ENCODE results near the gene CARHSP1.

DNA sequence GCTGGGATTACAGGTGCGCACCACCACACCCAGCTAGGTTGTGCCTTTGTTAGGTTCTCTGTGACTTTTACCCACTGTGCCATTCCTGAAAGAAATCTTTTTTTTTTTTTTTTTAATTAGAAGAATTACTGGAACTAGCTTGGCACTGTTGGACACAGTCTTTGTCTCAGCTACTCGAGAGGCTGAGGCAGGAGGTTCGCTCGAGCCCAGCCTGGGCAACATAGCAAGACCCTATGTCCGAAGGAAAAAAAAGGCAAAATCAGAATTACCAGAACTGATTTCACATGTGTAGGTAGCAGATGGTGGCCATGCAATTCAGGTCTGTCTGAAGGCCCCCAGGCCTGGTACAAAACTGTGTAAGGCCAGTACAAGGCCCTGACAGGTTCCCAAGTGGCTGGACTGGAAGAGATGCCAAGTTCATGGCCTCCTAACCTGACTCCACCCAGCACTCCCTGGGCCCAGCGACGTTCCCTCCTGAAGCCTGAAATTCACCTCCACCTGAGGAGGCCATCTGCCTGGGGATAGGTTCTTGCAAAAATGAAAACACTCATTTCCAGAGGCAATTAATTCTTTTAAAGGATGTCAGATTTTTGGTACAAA, 23.0 kb downstream of the CARHSP1 start:
- TF ChIP-seq, protein P1, sequence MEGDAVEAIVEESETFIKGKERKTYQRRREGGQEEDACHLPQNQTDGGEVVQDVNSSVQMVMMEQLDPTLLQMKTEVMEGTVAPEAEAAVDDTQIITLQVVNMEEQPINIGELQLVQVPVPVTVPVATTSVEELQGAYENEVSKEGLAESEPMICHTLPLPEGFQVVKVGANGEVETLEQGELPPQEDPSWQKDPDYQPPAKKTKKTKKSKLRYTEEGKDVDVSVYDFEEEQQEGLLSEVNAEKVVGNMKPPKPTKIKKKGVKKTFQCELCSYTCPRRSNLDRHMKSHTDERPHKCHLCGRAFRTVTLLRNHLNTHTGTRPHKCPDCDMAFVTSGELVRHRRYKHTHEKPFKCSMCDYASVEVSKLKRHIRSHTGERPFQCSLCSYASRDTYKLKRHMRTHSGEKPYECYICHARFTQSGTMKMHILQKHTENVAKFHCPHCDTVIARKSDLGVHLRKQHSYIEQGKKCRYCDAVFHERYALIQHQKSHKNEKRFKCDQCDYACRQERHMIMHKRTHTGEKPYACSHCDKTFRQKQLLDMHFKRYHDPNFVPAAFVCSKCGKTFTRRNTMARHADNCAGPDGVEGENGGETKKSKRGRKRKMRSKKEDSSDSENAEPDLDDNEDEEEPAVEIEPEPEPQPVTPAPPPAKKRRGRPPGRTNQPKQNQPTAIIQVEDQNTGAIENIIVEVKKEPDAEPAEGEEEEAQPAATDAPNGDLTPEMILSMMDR (IDR thresholded peaks at IDR 0.05; ENCODE audit: low read length): no peak
- no peak for TF ChIP-seq EZH2 (IDR thresholded peaks at IDR 0.05; ENCODE audit: borderline replicate concordance, low read length)

Data from OCI-LY1 (cell line).